WTC11 (cell line): Measurements from ENCODE around the gene CCL16. TPM values are rescaled to one million over a fixed set of nuclear protein-coding genes. Genes with fewer than 3 reads are reported as not detected.

ENCODE experiments used
- ATAC-seq: fragments of 200-7000 bp; cut with Tn5 transposase; 2 replicates; pipeline ENCODE4 v1.10.0; 2021; ENCODE audit warnings: mild to moderate bottlenecking, moderate library complexity
- CTCF ChIA-PET: fragments of 300-600 bp; sonication (Branson Sonifier 250); formaldehyde crosslinking; loops from one replicate; lab custom pipeline; 2021; ENCODE audit warnings: antibody characterized with exemption; lab: Charles Lee
- POLR2A ChIA-PET: fragments of 350-600 bp; sonication (Branson Sonifier 250); formaldehyde crosslinking; loops from one replicate; lab custom pipeline; 2021; ENCODE audit warnings: antibody characterized with exemption; lab: Charles Lee
- DNase-seq: peaks from one replicate; pipeline ENCODE4 v3.0.0; 2021; ENCODE audit warnings: low spot score
- H3K27ac Mint-ChIP-seq: 2 replicates; pipeline ENCODE4 v1.8.0; 2021; ENCODE audit warnings: mixed read lengths
- H3K27me3 Mint-ChIP-seq: 2 replicates; pipeline ENCODE4 v1.8.0; 2021; ENCODE audit warnings: low read depth, mild to moderate bottlenecking, moderate library complexity, mixed read lengths
- H3K36me3 Mint-ChIP-seq: 2 replicates; pipeline ENCODE4 v1.8.0; 2021; ENCODE audit warnings: mixed read lengths
- H3K4me1 Mint-ChIP-seq: 2 replicates; pipeline ENCODE4 v1.8.0; 2022; ENCODE audit warnings: mixed read lengths
- H3K4me3 Mint-ChIP-seq: 2 replicates; pipeline ENCODE4 v1.8.0; 2021; ENCODE audit warnings: mild to moderate bottlenecking, moderate library complexity, mixed read lengths
- H3K9me3 Mint-ChIP-seq: 2 replicates; pipeline ENCODE4 v1.8.0; 2021; ENCODE audit warnings: mixed read lengths
- ATF1 ChIP-seq: sonication (generic); formaldehyde crosslinking; IDR thresholded peaks from 2 replicates; pipeline ENCODE4 v1.8.1; 2023; ENCODE audit warnings: mild to moderate bottlenecking, moderate library complexity, missing genetic modification reagents
- CDX4 ChIP-seq: fragments of 250-450 bp; sonication (Bioruptor Pico); IDR thresholded peaks from 2 replicates; pipeline ENCODE4 v1.9.0; 2021; ENCODE audit warnings: moderate library complexity, mild to moderate bottlenecking, inconsistent platforms, borderline replicate concordance
- CREB1 ChIP-seq: sonication (generic); formaldehyde crosslinking; IDR thresholded peaks from 2 replicates; pipeline ENCODE4 v1.8.0; 2023; ENCODE audit warnings: mild to moderate bottlenecking, missing genetic modification reagents
- E2F4 ChIP-seq: sonication (generic); formaldehyde crosslinking; IDR thresholded peaks from 2 replicates; pipeline ENCODE4 v1.8.1; 2022; ENCODE audit warnings: low read depth, mild to moderate bottlenecking, moderate library complexity, missing genetic modification reagents, borderline replicate concordance
- ELF4 ChIP-seq: sonication (generic); formaldehyde crosslinking; IDR thresholded peaks from 2 replicates; pipeline ENCODE4 v1.8.1; 2022; ENCODE audit warnings: low read depth, mild to moderate bottlenecking, moderate library complexity, missing genetic modification reagents
- EMX1 ChIP-seq: fragments of 250-450 bp; sonication (Bioruptor Pico); IDR thresholded peaks from 2 replicates; pipeline ENCODE4 v1.8.0; 2021; ENCODE audit warnings: mild to moderate bottlenecking
- FOXP1 ChIP-seq: sonication (generic); formaldehyde crosslinking; IDR thresholded peaks from 2 replicates; pipeline ENCODE4 v1.8.0; 2022; ENCODE audit warnings: missing genetic modification reagents, mild to moderate bottlenecking, moderate library complexity, borderline replicate concordance
- FOXP4 ChIP-seq: sonication (generic); formaldehyde crosslinking; IDR thresholded peaks from 2 replicates; pipeline ENCODE4 v1.8.0; 2022; ENCODE audit warnings: mild to moderate bottlenecking, missing genetic modification reagents
- JAZF1 ChIP-seq: fragments of 250-450 bp; sonication (Bioruptor Pico); IDR thresholded peaks from 2 replicates; pipeline ENCODE4 v1.9.0; 2021; ENCODE audit warnings: moderate library complexity, mild to moderate bottlenecking, inconsistent platforms
- KAT7 ChIP-seq: sonication (generic); formaldehyde crosslinking; IDR thresholded peaks from 2 replicates; pipeline ENCODE4 v1.8.1; 2023; ENCODE audit warnings: missing genetic modification reagents, mild to moderate bottlenecking, borderline replicate concordance
- MXD4 ChIP-seq: fragments of 250-450 bp; sonication (Bioruptor Pico); IDR thresholded peaks from 2 replicates; pipeline ENCODE4 v1.8.0; 2021; ENCODE audit warnings: mild to moderate bottlenecking, moderate library complexity, borderline replicate concordance
- NR3C1 ChIP-seq: sonication (generic); formaldehyde crosslinking; conservative IDR thresholded peaks from 2 replicates; pipeline ENCODE4 v1.8.1; 2023; ENCODE audit warnings: low read depth, mild to moderate bottlenecking, missing genetic modification reagents
- PREB ChIP-seq: sonication (generic); formaldehyde crosslinking; IDR thresholded peaks from 2 replicates; pipeline ENCODE4 v1.8.1; 2022; ENCODE audit warnings: mild to moderate bottlenecking, missing genetic modification reagents, moderate library complexity, borderline replicate concordance
- RELA ChIP-seq: sonication (generic); formaldehyde crosslinking; IDR thresholded peaks from 2 replicates; pipeline ENCODE4 v1.8.1; 2022; ENCODE audit warnings: missing genetic modification reagents, mild to moderate bottlenecking, borderline replicate concordance
- RORB ChIP-seq: fragments of 250-450 bp; sonication (Bioruptor Pico); IDR thresholded peaks from 2 replicates; pipeline ENCODE4 v1.9.0; 2021; ENCODE audit warnings: mild to moderate bottlenecking
- SOX15 ChIP-seq: fragments of 250-450 bp; sonication (Bioruptor Pico); IDR thresholded peaks from 2 replicates; pipeline ENCODE4 v1.9.0; 2021; ENCODE audit warnings: mild to moderate bottlenecking
- ZBTB43 ChIP-seq: sonication (generic); formaldehyde crosslinking; IDR thresholded peaks from 2 replicates; pipeline ENCODE4 v1.8.1; 2023; ENCODE audit warnings: mild to moderate bottlenecking, missing genetic modification reagents
- ZNF219 ChIP-seq: sonication (generic); formaldehyde crosslinking; IDR thresholded peaks from 2 replicates; pipeline ENCODE4 v1.8.0; 2023; ENCODE audit warnings: missing genetic modification reagents, mild to moderate bottlenecking, borderline replicate concordance
- ZNF396 ChIP-seq: fragments of 250-450 bp; sonication (Bioruptor Pico); IDR thresholded peaks from 2 replicates; pipeline ENCODE4 v1.8.0; 2021; ENCODE audit warnings: mild to moderate bottlenecking, moderate library complexity, borderline replicate concordance
- ZNF425 ChIP-seq: fragments of 250-450 bp; sonication (Bioruptor Pico); conservative IDR thresholded peaks from 2 replicates; pipeline ENCODE4 v1.9.0; 2021; ENCODE audit warnings: mild to moderate bottlenecking
- total RNA-seq: library from RNA; stranded (reverse); gene quantifications from 3 replicates; pipeline ENCODE4 v1.2.3, GENCODE V29; 2021

Gene CCL16
- total RNA-seq, 1 experiment from 2014 or later: not detected

- DNase-seq (no peak), ATAC-seq (no peak)
- Mint-ChIP-seq H3K4me1 (peaks cover 11% of the 10 kb centered on the region), H3K27me3 (peaks cover 6% of the 10 kb centered on the region), H3K4me3 (no peak overlapping the region), H3K9me3 (peaks cover 5% of the 10 kb centered on the region), H3K36me3 (no peaks in the 10 kb centered on the region), H3K27ac (no peak overlapping the region)
- CTCF ChIA-PET: interaction anchor here (1.0 to 1.4 kb wide), 2 partner anchors 42 to 62 kb away, joined by 3 to 5 read pairs; no protein-coding TSS in a partner anchor
- TF ChIP-seq CREB1 (CRISPR knock-in tag) (no peak), ZBTB43 (no peak), KAT7 (CRISPR knock-in tag) (no peak), RORB (CRISPR knock-in tag) (no peak), CDX4 (CRISPR knock-in tag) (no peak), ZNF425 (no peak), FOXP1 (CRISPR knock-in tag) (no peak), EMX1 (CRISPR knock-in tag) (no peak), PREB (CRISPR knock-in tag) (no peak), RELA (CRISPR knock-in tag) (no peak), E2F4 (CRISPR knock-in tag) (no peak)
- POLR2A ChIA-PET: no interaction called here
Measured at GRCh38 chr17:36030956-36031355, 49.7 kb upstream of the CCL16 start.

- H3K4me3 Mint-ChIP-seq: no peak overlapping the region
- peaks cover 11% of the 10 kb centered on the region for H3K4me1 Mint-ChIP-seq
- ATAC-seq: no peak
- CTCF ChIA-PET: interaction anchor here (1.5 kb wide), 1 partner anchor 19 kb away, joined by 4 read pairs; no protein-coding TSS in a partner anchor
- peaks cover 8% of the 10 kb centered on the region for H3K27me3 Mint-ChIP-seq
- TF ChIP-seq RELA (CRISPR knock-in tag): no peak
- no peak for TF ChIP-seq NR3C1 (CRISPR knock-in tag)
- TF ChIP-seq JAZF1 (CRISPR knock-in tag): no peak
- TF ChIP-seq EMX1 (CRISPR knock-in tag): no peak
- no peak for TF ChIP-seq MXD4
- peaks cover 12% of the 10 kb centered on the region for H3K9me3 Mint-ChIP-seq
- no peak overlapping the region for H3K27ac Mint-ChIP-seq
- H3K36me3 Mint-ChIP-seq: no peaks in the 10 kb centered on the region
- POLR2A ChIA-PET: no interaction called here
- DNase-seq: no peak
Measured at GRCh38 chr17:36027761-36028160, 46.5 kb upstream of the CCL16 start.

GRCh38 chr17:36024106-36024869 is 43.0 kb upstream of the CCL16 start:
- ChIA-PET CTCF (interaction anchor here (1.4 to 1.9 kb wide), 2 partner anchors 15 to 48 kb away, joined by 4 to 6 read pairs; no protein-coding TSS in a partner anchor), POLR2A (no interaction called here)
- peaks cover 25% of the 10 kb centered on the region for H3K27me3 Mint-ChIP-seq
- DNase-seq (no peak), ATAC-seq (no peak)
- no peaks in the 10 kb centered on the region; the same call in 1 of the 2 replicates for H3K36me3 Mint-ChIP-seq
- H3K4me1 Mint-ChIP-seq: no peaks in the 10 kb centered on the region
- H3K27ac Mint-ChIP-seq: no peak overlapping the region
- H3K4me3 Mint-ChIP-seq: no peak overlapping the region
- peaks cover 18% of the 10 kb centered on the region for H3K9me3 Mint-ChIP-seq
- TF ChIP-seq FOXP4 (CRISPR knock-in tag) (no peak), ELF4 (no peak), ATF1 (no peak), CDX4 (CRISPR knock-in tag) (no peak), ZNF219 (CRISPR knock-in tag) (no peak), SOX15 (CRISPR knock-in tag) (no peak), RORB (CRISPR knock-in tag) (no peak), ZNF396 (CRISPR knock-in tag) (no peak)
